Chondrocyte (in vitro differentiated cells): ENCODE data around the gene COPE. TPM values are rescaled to one million over a fixed set of nuclear protein-coding genes. Genes with fewer than 3 reads are reported as not detected.

Experiments used
- DNase-seq: peaks from one replicate; pipeline ENCODE4 v3.0.0; 2021; ENCODE audit warnings: mixed read lengths, low spot score
- H3K27ac Mint-ChIP-seq: one replicate; pipeline ENCODE4 v1.8.0; 2021; ENCODE audit warnings: mild to moderate bottlenecking, moderate library complexity, mixed read lengths; ENCODE audit not compliant: unreplicated experiment
- H3K27me3 Mint-ChIP-seq: 2 replicates; pipeline ENCODE4 v1.8.0; 2021; ENCODE audit warnings: low read depth, mixed read lengths
- H3K36me3 Mint-ChIP-seq: 2 replicates; pipeline ENCODE4 v1.8.0; 2021; ENCODE audit warnings: low read depth, mixed read lengths
- H3K4me1 Mint-ChIP-seq: 2 replicates; pipeline ENCODE4 v1.8.0; 2021; ENCODE audit warnings: low read depth, mild to moderate bottlenecking, mixed read lengths
- H3K4me3 Mint-ChIP-seq: one replicate; pipeline ENCODE4 v1.8.0; 2021; ENCODE audit warnings: mild to moderate bottlenecking, moderate library complexity, mixed read lengths; ENCODE audit not compliant: unreplicated experiment
- H3K9me3 Mint-ChIP-seq: 2 replicates; pipeline ENCODE4 v1.8.0; 2021; ENCODE audit warnings: low read depth, mixed read lengths
- total RNA-seq: library from RNA; stranded (reverse); gene quantifications from 3 replicates; pipeline ENCODE4 v1.2.1, GENCODE V29; 2021
- TF ChIP-seq, protein P1 (sequence below): fragments of 200-600 bp; sonication (generic); IDR thresholded peaks from 2 replicates; pipeline ENCODE4 v1.5.0; 2021; ENCODE audit warnings: antibody characterized with exemption, mild to moderate bottlenecking, moderate library complexity

Gene COPE
- total RNA-seq, 1 donor from 2014 or later, result 175 TPM

DNA sequence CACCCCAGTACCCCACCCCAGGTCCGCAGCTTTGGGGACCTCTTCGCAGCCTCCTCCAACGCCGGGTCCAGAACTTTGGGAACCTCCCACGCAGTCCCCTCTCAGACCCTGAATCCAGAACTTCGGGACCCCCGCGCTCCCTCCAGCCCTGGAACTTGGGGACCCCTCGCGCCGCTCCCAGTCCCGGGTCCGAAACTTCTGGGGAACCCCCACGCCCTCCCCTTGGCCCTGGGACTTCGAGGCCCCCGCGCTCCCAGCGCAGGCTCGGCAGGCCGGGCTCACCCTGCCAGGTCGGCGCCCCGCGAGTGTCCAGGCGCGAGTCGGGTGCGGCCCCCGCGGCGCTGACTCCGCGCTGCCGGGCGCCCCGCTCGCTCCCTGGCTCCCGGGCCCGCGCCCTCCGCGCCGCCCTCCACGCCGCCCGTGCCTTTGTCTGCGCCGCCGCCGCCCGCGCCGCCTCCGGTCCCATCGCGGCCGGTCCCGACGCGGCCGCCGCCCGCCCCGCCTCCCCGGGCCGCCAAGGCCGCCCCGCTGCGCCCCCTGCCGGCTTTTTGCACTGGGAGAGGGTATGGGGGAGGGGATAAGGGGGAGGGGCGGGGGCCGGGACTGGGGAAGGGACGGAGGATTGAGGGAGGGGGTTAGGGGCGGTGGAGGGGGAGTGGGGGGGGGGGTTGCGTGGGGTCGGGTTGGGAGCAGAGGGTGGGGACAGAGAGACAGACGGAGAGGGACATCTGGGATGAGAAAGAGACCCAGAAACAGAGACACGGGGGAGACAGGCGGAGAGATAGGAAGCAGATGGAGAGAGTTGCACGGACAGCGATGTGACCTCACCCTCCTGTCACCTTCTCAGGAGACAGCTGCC, 21.8 kb upstream of the COPE start, which contains the start of gene HOMER3:
Gene HOMER3, minus strand, starts transcription at position 449 of the 859 bp plus-strand sequence. CDS start 2,235 bp downstream, outside the sequence.
- H3K4me3 Mint-ChIP-seq, result peak within 1 kb of the TSS; percentile 89
- H3K9me3 Mint-ChIP-seq, result no peaks in the 10 kb centered on the region
- H3K36me3 Mint-ChIP-seq, result peaks cover 2% of the 10 kb centered on the region
- TF ChIP-seq, protein P1, sequence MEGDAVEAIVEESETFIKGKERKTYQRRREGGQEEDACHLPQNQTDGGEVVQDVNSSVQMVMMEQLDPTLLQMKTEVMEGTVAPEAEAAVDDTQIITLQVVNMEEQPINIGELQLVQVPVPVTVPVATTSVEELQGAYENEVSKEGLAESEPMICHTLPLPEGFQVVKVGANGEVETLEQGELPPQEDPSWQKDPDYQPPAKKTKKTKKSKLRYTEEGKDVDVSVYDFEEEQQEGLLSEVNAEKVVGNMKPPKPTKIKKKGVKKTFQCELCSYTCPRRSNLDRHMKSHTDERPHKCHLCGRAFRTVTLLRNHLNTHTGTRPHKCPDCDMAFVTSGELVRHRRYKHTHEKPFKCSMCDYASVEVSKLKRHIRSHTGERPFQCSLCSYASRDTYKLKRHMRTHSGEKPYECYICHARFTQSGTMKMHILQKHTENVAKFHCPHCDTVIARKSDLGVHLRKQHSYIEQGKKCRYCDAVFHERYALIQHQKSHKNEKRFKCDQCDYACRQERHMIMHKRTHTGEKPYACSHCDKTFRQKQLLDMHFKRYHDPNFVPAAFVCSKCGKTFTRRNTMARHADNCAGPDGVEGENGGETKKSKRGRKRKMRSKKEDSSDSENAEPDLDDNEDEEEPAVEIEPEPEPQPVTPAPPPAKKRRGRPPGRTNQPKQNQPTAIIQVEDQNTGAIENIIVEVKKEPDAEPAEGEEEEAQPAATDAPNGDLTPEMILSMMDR, result peak; percentile 53
- peaks cover 16% of the 10 kb centered on the region for H3K4me1 Mint-ChIP-seq
- no peaks in the 10 kb centered on the region for H3K27me3 Mint-ChIP-seq
- no peak for DNase-seq
- peak within 1 kb of the TSS; percentile 76 for H3K27ac Mint-ChIP-seq

DNA sequence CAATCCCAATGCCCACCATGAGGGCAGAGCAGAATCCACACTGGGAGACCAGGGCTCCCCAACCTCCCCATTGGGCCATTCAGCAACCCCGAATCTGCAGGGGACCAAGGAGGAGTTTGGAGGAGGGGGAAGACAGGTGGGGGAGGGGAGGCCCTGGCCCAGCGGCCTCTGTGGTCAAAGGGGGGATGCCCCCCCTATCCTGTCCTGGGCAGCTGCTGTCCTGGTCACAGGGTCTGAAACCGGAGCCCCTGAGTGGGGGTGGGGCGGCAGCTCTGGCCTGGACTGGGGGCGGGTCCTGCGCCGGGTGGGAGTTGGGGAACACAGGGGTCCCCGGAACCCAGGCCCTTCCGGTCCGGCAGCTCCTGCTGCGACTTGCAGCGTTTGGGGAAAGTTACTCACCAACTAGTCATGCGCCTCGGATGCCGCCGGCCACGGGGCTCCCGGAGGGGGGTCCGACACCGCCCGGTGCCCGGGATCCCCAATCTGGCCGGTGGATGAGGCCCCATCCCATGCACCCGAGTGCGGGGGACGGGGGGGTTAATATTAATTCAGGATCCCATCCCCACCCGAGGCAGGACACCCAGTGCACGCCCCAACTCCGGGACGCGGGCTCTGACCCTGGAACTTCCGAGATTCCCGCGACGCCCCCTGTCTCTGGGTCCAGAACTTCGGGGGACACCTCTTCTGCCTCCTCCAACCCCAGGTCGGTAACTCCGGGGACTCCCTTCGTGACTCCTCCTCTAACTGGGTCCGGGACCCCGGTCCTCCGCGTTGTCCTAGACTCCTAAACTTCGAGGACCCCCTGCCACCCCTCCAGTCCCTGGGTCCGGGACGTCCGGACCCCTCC, 21.0 kb upstream of the COPE start:
- Mint-ChIP-seq H3K4me1 (peaks cover 16% of the 10 kb centered on the region), H3K27me3 (no peaks in the 10 kb centered on the region), H3K36me3 (peaks cover 2% of the 10 kb centered on the region), H3K27ac (peak overlapping the region; percentile 80), H3K9me3 (no peaks in the 10 kb centered on the region), H3K4me3 (peak overlapping the region; percentile 89)
- TF ChIP-seq, protein P1, result peak; percentile 29
- no peak for DNase-seq

DNA sequence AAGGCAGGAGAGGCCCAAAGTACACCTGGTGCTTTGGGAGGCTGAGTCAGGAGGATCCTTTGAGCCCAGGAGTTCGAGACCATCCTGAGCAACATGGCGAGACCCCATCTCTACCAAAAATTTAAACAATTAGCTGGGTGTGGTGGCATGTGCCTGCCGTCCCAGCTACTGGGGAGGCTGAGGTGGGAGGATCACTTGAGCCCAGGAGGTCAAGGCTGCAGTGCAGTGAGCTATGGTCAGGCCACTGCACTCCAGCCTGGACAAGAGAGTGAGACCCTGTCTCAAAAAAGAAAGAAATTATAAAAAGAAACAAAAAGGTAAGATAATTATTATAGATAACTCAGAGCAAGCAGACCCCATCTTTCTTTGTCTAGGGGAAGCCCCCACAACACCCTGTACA, 20.0 kb upstream of the COPE start:
- Mint-ChIP-seq H3K4me3 (peak overlapping the region; percentile 89), H3K27me3 (no peaks in the 10 kb centered on the region), H3K27ac (no peak overlapping the region), H3K4me1 (peaks cover 16% of the 10 kb centered on the region), H3K36me3 (peaks cover 3% of the 10 kb centered on the region), H3K9me3 (no peaks in the 10 kb centered on the region)
- TF ChIP-seq, protein P1, result no peak
- no peak for DNase-seq

DNA sequence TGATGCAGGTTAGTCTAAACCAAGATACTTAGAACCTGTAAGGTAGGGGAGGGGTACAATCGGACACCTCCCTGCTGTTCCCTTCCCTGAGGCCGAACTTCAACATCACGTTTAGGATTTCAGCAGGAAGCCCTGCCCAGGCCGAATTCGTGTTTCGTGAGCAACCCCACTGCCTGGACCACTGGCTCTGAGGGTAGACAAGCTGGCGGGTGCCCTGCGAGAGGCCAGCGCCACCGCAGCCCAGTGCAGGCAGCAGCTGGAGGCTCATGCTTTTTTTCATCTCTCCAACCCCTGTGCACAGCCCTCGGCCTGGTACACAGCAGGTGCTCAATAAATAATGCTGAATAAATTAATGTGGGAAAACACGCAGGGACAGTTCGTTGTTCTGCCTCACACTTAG, 14.1 kb upstream of the COPE start:
- Mint-ChIP-seq H3K9me3 (no peaks in the 10 kb centered on the region), H3K27ac (no peak overlapping the region), H3K36me3 (peaks cover 15% of the 10 kb centered on the region), H3K27me3 (no peaks in the 10 kb centered on the region), H3K4me1 (no peaks in the 10 kb centered on the region), H3K4me3 (no peak overlapping the region)
- TF ChIP-seq, protein P1, result no peak
- no peak for DNase-seq

DNA sequence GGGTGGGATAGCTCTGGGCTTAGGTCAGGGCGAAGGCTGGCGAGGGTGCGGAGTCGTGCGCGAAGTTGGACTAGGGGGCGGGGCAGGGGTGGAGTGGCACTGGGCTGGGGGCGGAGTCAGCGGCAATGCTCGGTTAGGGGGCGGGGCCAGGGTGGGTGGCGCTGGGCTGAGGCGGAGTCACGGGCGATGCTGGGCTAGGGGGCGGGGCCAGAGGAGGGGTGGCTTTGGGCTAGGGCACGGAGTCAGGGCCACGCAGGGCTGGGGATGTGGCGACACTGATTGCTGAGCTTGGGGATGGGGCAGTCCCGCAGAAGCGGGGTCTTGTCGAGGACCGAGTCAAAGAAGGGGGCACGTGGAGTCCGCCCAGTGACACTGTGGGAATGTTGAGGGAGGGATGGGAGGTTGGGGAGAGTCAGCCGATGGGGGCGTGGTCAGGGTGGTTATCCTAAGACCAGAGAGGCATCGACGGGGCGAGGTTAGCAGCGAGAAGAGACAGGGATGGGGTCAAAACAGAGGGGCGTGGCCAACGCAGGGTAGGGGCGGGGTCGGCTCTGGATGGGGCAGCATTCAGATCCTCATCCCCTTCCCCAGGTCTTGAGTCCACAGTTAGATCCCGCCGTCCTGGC, 13.1 kb upstream of the COPE start:
- TF ChIP-seq, protein P1, result no peak
- Mint-ChIP-seq H3K36me3 (peaks cover 16% of the 10 kb centered on the region), H3K9me3 (no peaks in the 10 kb centered on the region), H3K27ac (peak overlapping the region; percentile 51), H3K4me3 (no peak overlapping the region), H3K27me3 (no peaks in the 10 kb centered on the region), H3K4me1 (no peaks in the 10 kb centered on the region)
- no peak for DNase-seq
